Neutrophil (primary cell): ENCODE measurements around the gene CDCA7L.
A peak's percentile ranks its signal among the peaks of the same experiment; 100 is the strongest.

Experiments used
- H3K27ac ChIP-seq: fragments of 200-600 bp; sonication (generic); 2 replicates; pipeline ENCODE4 v1.5.1; 2016; ENCODE audit warnings: mild to moderate bottlenecking, moderate library complexity
- H3K27me3 ChIP-seq: fragments of 200-600 bp; sonication (generic); 2 replicates; pipeline ENCODE4 v1.6.0; 2016; ENCODE audit warnings: mild to moderate bottlenecking
- H3K36me3 ChIP-seq: fragments of 200-600 bp; sonication (generic); 2 replicates; pipeline ENCODE4 v1.5.1; 2017
- H3K4me1 ChIP-seq, 2 experiments: fragments of 200-600 bp in 1 of 2; sonication (generic) in 1 of 2; 1 replicate in 1 of 2; 2 replicates in 1 of 2; pipeline versions ENCODE4 v1.5.1 to v1.6.1; 2013 to 2016; ENCODE audit warnings: low read depth in 1 of 2, low read length in 1 of 2, mild to moderate bottlenecking in 1 of 2, moderate library complexity in 1 of 2; ENCODE audit not compliant: control insufficient read depth in 1 of 2, insufficient read depth in 1 of 2
- H3K4me3 ChIP-seq, 2 experiments: fragments of 200-600 bp in 1 of 2; sonication (generic) in 1 of 2; 1 replicate in 1 of 2; 2 replicates in 1 of 2; pipeline ENCODE4 v1.5.1; 2013 to 2016; ENCODE audit warnings: low read depth in 1 of 2, low read length in 1 of 2, mild to moderate bottlenecking in 1 of 2, moderate library complexity in 1 of 2
- H3K9me3 ChIP-seq: fragments of 200-600 bp; sonication (generic); 2 replicates; pipeline ENCODE4 v1.5.1; 2016
- CTCF ChIP-seq: fragments of 200-600 bp; sonication (generic); IDR thresholded peaks from 2 replicates; pipeline ENCODE4 v1.5.1; 2016; ENCODE audit warnings: antibody characterized with exemption

CDCA7L gene

DNA sequence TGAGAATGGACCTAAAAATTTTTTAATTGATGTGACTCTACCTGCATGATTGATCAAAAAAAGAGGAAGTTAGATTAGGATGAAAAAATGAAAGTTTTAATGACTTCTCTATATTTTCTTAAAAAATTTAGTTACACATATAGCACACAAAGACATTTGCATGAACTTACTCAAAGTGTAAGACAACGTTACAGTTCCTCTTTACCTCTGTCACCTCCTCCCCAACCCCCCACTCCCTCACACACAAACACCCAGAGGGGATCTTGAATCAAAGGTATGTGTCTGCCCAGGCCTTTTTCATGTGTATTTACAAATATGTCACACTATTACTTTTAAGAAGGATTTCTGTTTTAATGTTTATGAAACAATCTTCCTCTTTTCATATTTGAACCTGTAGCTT lies 20.6 kb upstream of the CDCA7L start:
- no peak overlapping the region for H3K4me3 ChIP-seq
- peaks cover 31 to 33% of the 10 kb centered on the region in 2 experiments for H3K4me1 ChIP-seq
- no peak for TF ChIP-seq CTCF
- peak overlapping the region; percentile 70 for H3K27ac ChIP-seq
- no peaks in the 10 kb centered on the region for H3K9me3 ChIP-seq
- no peaks in the 10 kb centered on the region for H3K36me3 ChIP-seq
- no peaks in the 10 kb centered on the region for H3K27me3 ChIP-seq

- Histone ChIP-seq H3K27me3 (no peaks in the 10 kb centered on the region), H3K27ac (peak overlapping the region; percentile 70), H3K4me1 (peaks cover 31 to 33% of the 10 kb centered on the region in 2 experiments), H3K36me3 (no peaks in the 10 kb centered on the region), H3K4me3 (no peak overlapping the region), H3K9me3 (no peaks in the 10 kb centered on the region)
- TF ChIP-seq CTCF: no peak
Observed at GRCh38 chr7:21965291-21965690, 19.6 kb upstream of the CDCA7L start.

DNA sequence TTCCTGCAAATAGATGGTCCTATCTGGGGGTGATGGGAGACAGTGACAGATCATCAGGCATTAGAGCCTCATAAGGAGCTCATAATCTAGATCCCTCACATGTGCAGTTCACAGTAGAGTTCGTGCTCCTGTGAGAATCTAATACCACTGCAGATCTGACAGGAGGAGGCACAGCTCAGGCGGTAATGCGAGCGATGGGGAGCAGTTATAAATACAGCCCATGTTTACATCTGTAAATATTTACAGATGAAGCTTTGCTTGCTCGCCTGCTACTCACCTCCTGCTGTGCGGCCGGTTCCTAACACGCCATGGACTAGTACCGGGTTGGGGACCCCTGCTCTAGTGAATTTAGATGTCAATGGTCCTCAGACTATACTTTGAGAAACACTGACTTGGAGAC lies 17.0 kb upstream of the CDCA7L start:
- no peaks in the 10 kb centered on the region for H3K9me3 ChIP-seq
- no peaks in the 10 kb centered on the region for H3K36me3 ChIP-seq
- H3K27me3 ChIP-seq: no peaks in the 10 kb centered on the region
- H3K4me3 ChIP-seq: no peak overlapping the region
- H3K4me1 ChIP-seq: peaks cover 26% of the 10 kb centered on the region in 2 experiments
- H3K27ac ChIP-seq: no peak overlapping the region
- no peak for TF ChIP-seq CTCF

- no peak overlapping the region for H3K4me3 ChIP-seq
- no peaks in the 10 kb centered on the region for H3K36me3 ChIP-seq
- no peaks in the 10 kb centered on the region for H3K9me3 ChIP-seq
- TF ChIP-seq CTCF: no peak
- H3K27ac ChIP-seq: no peak overlapping the region
- H3K4me1 ChIP-seq: peaks cover 12 to 13% of the 10 kb centered on the region in 2 experiments
- no peaks in the 10 kb centered on the region for H3K27me3 ChIP-seq
Observed at GRCh38 chr7:21960922-21961321, 15.2 kb upstream of the CDCA7L start.

GRCh38 chr7:21959387-21959776 lies 13.7 kb upstream of the CDCA7L start:
- no peak for TF ChIP-seq CTCF
- Histone ChIP-seq H3K27ac (no peak overlapping the region), H3K4me1 (no peaks in the 10 kb centered on the region), H3K27me3 (no peaks in the 10 kb centered on the region), H3K36me3 (no peaks in the 10 kb centered on the region), H3K4me3 (no peak overlapping the region), H3K9me3 (no peaks in the 10 kb centered on the region)

DNA sequence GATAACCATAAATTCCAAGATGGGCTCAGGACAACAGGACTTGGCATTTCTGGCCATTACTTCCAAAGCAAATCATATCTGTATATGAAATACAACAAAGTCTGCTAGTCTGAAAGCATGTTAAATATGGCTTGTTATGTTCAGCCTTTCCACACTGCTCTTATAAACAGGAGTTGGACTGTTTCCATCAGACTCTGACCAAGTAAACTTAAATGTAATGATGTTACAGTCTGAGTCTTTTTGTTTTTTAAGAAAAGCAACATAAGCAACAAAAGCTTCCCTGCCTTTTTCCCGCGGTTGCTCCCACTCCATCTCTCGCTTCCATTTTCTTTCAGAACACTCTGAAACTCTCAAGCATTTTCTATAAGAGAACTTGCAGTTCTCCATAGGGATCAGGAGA lies 8.1 kb upstream of the CDCA7L start:
- no peak for TF ChIP-seq CTCF
- Histone ChIP-seq H3K4me1 (peaks cover 0 to 3% of the 10 kb centered on the region in 2 experiments), H3K4me3 (no peak overlapping the region), H3K27me3 (no peaks in the 10 kb centered on the region), H3K36me3 (no peaks in the 10 kb centered on the region), H3K9me3 (no peaks in the 10 kb centered on the region), H3K27ac (no peak overlapping the region)
